GM21390 (cell line): ENCODE data around the gene CTNNA3.

Experiments used
- ATAC-seq: cut with Tn5 transposase; IDR thresholded peaks from one replicate; pipeline ENCODE4 v1.9.1; 2021; ENCODE audit not compliant: unreplicated experiment

Gene CTNNA3

GRCh38 chr10:67141300-67141699 lies 554.7 kb downstream of the CTNNA3 start:
- ATAC-seq, result no peak

- ATAC-seq, result no peak
Observed at GRCh38 chr10:67140641-67141040, 555.4 kb downstream of the CTNNA3 start.

GRCh38 chr10:67127441-67127840 lies 568.6 kb downstream of the CTNNA3 start:
- ATAC-seq, result no peak

GRCh38 chr10:67119651-67120050 lies 576.3 kb downstream of the CTNNA3 start:
- no peak for ATAC-seq

GRCh38 chr10:67115972-67116371 lies 580.0 kb downstream of the CTNNA3 start:
- no peak for ATAC-seq

- no peak for ATAC-seq
Observed at GRCh38 chr10:67114945-67115344, 581.0 kb downstream of the CTNNA3 start.

GRCh38 chr10:67112765-67113164 lies 583.2 kb downstream of the CTNNA3 start:
- no peak for ATAC-seq

- no peak for ATAC-seq
Observed at GRCh38 chr10:67110286-67110685, 585.7 kb downstream of the CTNNA3 start.

- no peak for ATAC-seq
Observed at GRCh38 chr10:67107670-67108069, 588.3 kb downstream of the CTNNA3 start.

GRCh38 chr10:67100951-67101350 lies 595.0 kb downstream of the CTNNA3 start:
- no peak for ATAC-seq

GRCh38 chr10:67098461-67098860 lies 597.5 kb downstream of the CTNNA3 start:
- ATAC-seq, result no peak

- ATAC-seq, result no peak
Observed at GRCh38 chr10:67095531-67095930, 600.5 kb downstream of the CTNNA3 start.

- ATAC-seq, result no peak
Observed at GRCh38 chr10:67088036-67088435, 608.0 kb downstream of the CTNNA3 start.

- ATAC-seq, result no peak
Observed at GRCh38 chr10:67087135-67087425, 608.9 kb downstream of the CTNNA3 start.

GRCh38 chr10:67086327-67087134 lies 609.5 kb downstream of the CTNNA3 start:
- ATAC-seq, result no peak

GRCh38 chr10:67079126-67079525 lies 616.9 kb downstream of the CTNNA3 start:
- ATAC-seq, result no peak

GRCh38 chr10:67077376-67077775 lies 618.6 kb downstream of the CTNNA3 start:
- no peak for ATAC-seq

- ATAC-seq, result no peak
Observed at GRCh38 chr10:67076144-67076543, 619.9 kb downstream of the CTNNA3 start.

GRCh38 chr10:67075491-67075971 lies 620.5 kb downstream of the CTNNA3 start:
- ATAC-seq, result no peak

- no peak for ATAC-seq
Observed at GRCh38 chr10:67072654-67073053, 623.3 kb downstream of the CTNNA3 start.

GRCh38 chr10:67050415-67050814 lies 645.6 kb downstream of the CTNNA3 start:
- no peak for ATAC-seq

GRCh38 chr10:67049988-67050387 lies 646.0 kb downstream of the CTNNA3 start:
- no peak for ATAC-seq

- ATAC-seq, result no peak
Observed at GRCh38 chr10:67046507-67046906, 649.5 kb downstream of the CTNNA3 start.
